SK-N-SH treated with all-trans-retinoic acid at 6 μM for 48 hours (cell line): ENCODE results near the gene KRTAP22-1.

Source experiments
- ATAC-seq: fragments of 200-7000 bp; cut with Tn5 transposase; 3 replicates; pipeline ENCODE4 v1.9.1; 2020; ENCODE audit warnings: mild to moderate bottlenecking, moderate library complexity
- ARNTL ChIP-seq: fragments of 450-650 bp; formaldehyde crosslinking; IDR thresholded peaks from 2 replicates; pipeline ENCODE4 v1.5.0; 2020; ENCODE audit warnings: low read depth, mild to moderate bottlenecking, moderate library complexity, borderline replicate concordance
- BACH2 ChIP-seq: fragments of 250-450 bp; sonication (Bioruptor Pico); IDR thresholded peaks from 2 replicates; pipeline ENCODE4 v1.9.0; 2021; ENCODE audit warnings: mild to moderate bottlenecking, borderline replicate concordance
- CSDC2 ChIP-seq: fragments of 250-450 bp; sonication (Bioruptor Pico); IDR thresholded peaks from 2 replicates; pipeline ENCODE4 v1.5.0; 2020; ENCODE audit warnings: mild to moderate bottlenecking, moderate library complexity
- CSRNP3 ChIP-seq: fragments of 250-450 bp; sonication (Bioruptor Pico); IDR thresholded peaks from 2 replicates; pipeline ENCODE4 v1.5.1; 2021; ENCODE audit warnings: mild to moderate bottlenecking, moderate library complexity
- ESRRG ChIP-seq: fragments of 250-450 bp; sonication (Bioruptor Pico); IDR thresholded peaks from 2 replicates; pipeline ENCODE4 v1.6.1; 2021; ENCODE audit warnings: mild to moderate bottlenecking
- ISL1 ChIP-seq: fragments of 250-450 bp; sonication (Bioruptor Pico); IDR thresholded peaks from 2 replicates; pipeline ENCODE4 v2.1.2; 2022; ENCODE audit warnings: mild to moderate bottlenecking, moderate library complexity
- OSR1 ChIP-seq: fragments of 250-450 bp; sonication (Bioruptor Pico); IDR thresholded peaks from 2 replicates; pipeline ENCODE4 v1.8.0; 2022; ENCODE audit warnings: moderate library complexity, mild to moderate bottlenecking, inconsistent platforms
- PATZ1 ChIP-seq: fragments of 250-450 bp; sonication (Bioruptor Pico); IDR thresholded peaks from 2 replicates; pipeline ENCODE4 v1.8.0; 2020; ENCODE audit warnings: mild to moderate bottlenecking, moderate library complexity, borderline replicate concordance
- POU6F1 ChIP-seq: fragments of 250-450 bp; sonication (Bioruptor Pico); IDR thresholded peaks from 2 replicates; pipeline ENCODE4 v1.8.0; 2021; ENCODE audit warnings: low read depth, mild to moderate bottlenecking, moderate library complexity, borderline replicate concordance
- PPARA ChIP-seq: fragments of 250-450 bp; sonication (Bioruptor Pico); IDR thresholded peaks from 2 replicates; pipeline ENCODE4 v1.5.0; 2020; ENCODE audit warnings: mild to moderate bottlenecking, borderline replicate concordance
- RARB ChIP-seq: fragments of 250-450 bp; sonication (Bioruptor Pico); IDR thresholded peaks from 2 replicates; pipeline ENCODE4 v1.8.0; 2021; ENCODE audit warnings: mild to moderate bottlenecking, moderate library complexity
- SNAI2 ChIP-seq: fragments of 250-450 bp; sonication (Bioruptor Pico); IDR thresholded peaks from 2 replicates; pipeline ENCODE4 v1.5.0; 2020; ENCODE audit warnings: mild to moderate bottlenecking, moderate library complexity
- TCF4 ChIP-seq: fragments of 250-450 bp; sonication (Bioruptor Pico); IDR thresholded peaks from 2 replicates; pipeline ENCODE4 v1.8.0; 2021; ENCODE audit warnings: mild to moderate bottlenecking, moderate library complexity, borderline replicate concordance
- TOX ChIP-seq: fragments of 250-450 bp; sonication (Bioruptor Pico); IDR thresholded peaks from 2 replicates; pipeline ENCODE4 v1.8.0; 2021; ENCODE audit warnings: mild to moderate bottlenecking, moderate library complexity, borderline replicate concordance
- TSHZ2 ChIP-seq: fragments of 250-450 bp; sonication (Bioruptor Pico); IDR thresholded peaks from 2 replicates; pipeline ENCODE4 v1.5.0; 2020; ENCODE audit warnings: mild to moderate bottlenecking, moderate library complexity
- ZC3H10 ChIP-seq: fragments of 250-450 bp; sonication (Bioruptor Pico); IDR thresholded peaks from 2 replicates; pipeline ENCODE4 v1.5.1; 2021; ENCODE audit warnings: mild to moderate bottlenecking, moderate library complexity
- ZFP30 ChIP-seq: fragments of 450-650 bp; formaldehyde crosslinking; IDR thresholded peaks from 2 replicates; pipeline ENCODE4 v1.5.0; 2022; ENCODE audit warnings: mild to moderate bottlenecking, moderate library complexity
- ZNF565 ChIP-seq: fragments of 450-650 bp; formaldehyde crosslinking; conservative IDR thresholded peaks from 2 replicates; pipeline ENCODE4 v1.5.0; 2020; ENCODE audit warnings: low read depth, mild to moderate bottlenecking, moderate library complexity
- ZNF70 ChIP-seq: fragments of 450-650 bp; formaldehyde crosslinking; IDR thresholded peaks from 2 replicates; pipeline ENCODE4 v1.5.0; 2020; ENCODE audit warnings: mild to moderate bottlenecking, moderate library complexity
- ZNF8 ChIP-seq: fragments of 450-650 bp; formaldehyde crosslinking; IDR thresholded peaks from 2 replicates; pipeline ENCODE4 v1.5.0; 2020; ENCODE audit warnings: mild to moderate bottlenecking, moderate library complexity

The KRTAP22-1 gene

GRCh38 chr21:30563630-30564029 lies 37.3 kb upstream of the KRTAP22-1 start (continued):
- TF ChIP-seq PATZ1 (CRISPR knock-in tag) (no peak), ZC3H10 (no peak), RARB (no peak)

- ATAC-seq = no peak
- TF ChIP-seq SNAI2 (CRISPR knock-in tag) (no peak), ZFP30 (CRISPR knock-in tag) (no peak), ISL1 (no peak), CSRNP3 (no peak), RARB (no peak), ARNTL (CRISPR knock-in tag) (no peak), TSHZ2 (CRISPR knock-in tag) (no peak), ESRRG (CRISPR knock-in tag) (no peak), ZNF565 (CRISPR knock-in tag) (no peak), CSDC2 (CRISPR knock-in tag) (no peak), ZC3H10 (no peak), TCF4 (no peak), OSR1 (CRISPR knock-in tag) (no peak), ZNF70 (CRISPR knock-in tag) (no peak), PPARA (CRISPR knock-in tag) (no peak), TOX (CRISPR knock-in tag) (no peak), POU6F1 (CRISPR knock-in tag) (no peak), BACH2 (no peak)
Measured at GRCh38 chr21:30567617-30568016, 33.3 kb upstream of the KRTAP22-1 start.

GRCh38 chr21:30577766-30578165 lies 23.1 kb upstream of the KRTAP22-1 start:
- no peak for TF ChIP-seq TSHZ2 (CRISPR knock-in tag)
- no peak for TF ChIP-seq PATZ1 (CRISPR knock-in tag)
- no peak for TF ChIP-seq TCF4
- TF ChIP-seq BACH2 = no peak
- no peak for TF ChIP-seq CSDC2 (CRISPR knock-in tag)
- TF ChIP-seq CSRNP3 = no peak
- TF ChIP-seq RARB = no peak
- no peak for TF ChIP-seq PPARA (CRISPR knock-in tag)
- no peak for TF ChIP-seq ZNF8 (CRISPR knock-in tag)
- no peak for TF ChIP-seq ZNF565 (CRISPR knock-in tag)
- no peak for TF ChIP-seq TOX (CRISPR knock-in tag)
- no peak for ATAC-seq
